Stomach (tissue), 9 donors: ENCODE data around the gene CABLES1. TPM values are rescaled to one million over a fixed set of nuclear protein-coding genes. Genes with fewer than 3 reads are reported as not detected.

Experiments used
- DNase-seq, 2 donors: peaks; one replicate each; pipeline versions ENCODE4 v3.0.0 to v3.0.0-alpha.2; 2013 to 2019
- H3K27ac ChIP-seq, 5 donors: fragments of 200-600 bp in 4 of 5; sonication (generic) in 4 of 5; one replicate each; pipeline ENCODE4 v1.5.1; 2013 to 2019; ENCODE audit warnings: mild to moderate bottlenecking in 1 of 5, moderate library complexity in 1 of 5
- H3K27me3 ChIP-seq, 3 donors: fragments of 200-600 bp; sonication (generic); one replicate each; pipeline ENCODE4 v1.5.1; 2017 to 2019; ENCODE audit warnings: mixed run types in 1 of 3
- H3K36me3 ChIP-seq, 4 donors: fragments of 200-600 bp; sonication (generic); 1 replicate in 3 of 4; 2 replicates in 1 of 4; pipeline ENCODE4 v1.5.1; 2016 to 2019
- H3K4me1 ChIP-seq, 4 donors: fragments of 200-600 bp; sonication (generic); one replicate each; pipeline ENCODE4 v1.5.1; 2016 to 2019
- H3K4me3 ChIP-seq, 4 donors: fragments of 200-600 bp; sonication (generic) in 3 of 4; one replicate each; pipeline ENCODE4 v1.5.1; 2016 to 2019; ENCODE audit warnings: mild to moderate bottlenecking in 1 of 4
- H3K9me3 ChIP-seq, 4 donors: fragments of 200-600 bp; sonication (generic); one replicate each; pipeline ENCODE4 v1.5.1; 2016 to 2019
- EP300 ChIP-seq: sonication (generic); formaldehyde crosslinking; IDR thresholded peaks from one replicate; pipeline ENCODE4 v1.6.1; 2017; ENCODE audit warnings: antibody characterized with exemption
- POLR2A ChIP-seq, 4 donors: fragments of 450-650 bp; IDR thresholded peaks; one replicate each; pipeline ENCODE4 v1.6.1; 2016; ENCODE audit warnings: antibody characterized with exemption in 4 of 4, control low read depth in 2 of 4, mild to moderate bottlenecking in 1 of 4, moderate library complexity in 1 of 4
- POLR2AphosphoS5 ChIP-seq, 3 donors: sonication (generic); formaldehyde crosslinking; IDR thresholded peaks; one replicate each; pipeline ENCODE4 v1.6.1; 2016; ENCODE audit warnings: antibody characterized with exemption in 3 of 3
- WGBS, 5 donors: extraction: QIAGEN DNeasy Blood & Tissue Kit in 3 of 5; methylation state at CpG; one replicate each; pipeline versions ENCODE4 v1.1.5 to v1.1.7; 2013 to 2018; 5-methylcytosine and 5-hydroxymethylcytosine counted together
- intact Hi-C: fragments of 100-400 bp; cut with DNase I; formaldehyde crosslinking; loops from one replicate; pipeline ENCODE4 v1.15.1; 2023; ENCODE audit warnings: low total_unique reads
- polyA plus RNA-seq, 3 donors: library from polyadenylated mRNA; stranded (reverse); fragments of 200-250 nt; gene quantifications; one replicate each; pipeline ENCODE4 v1.2.3, GENCODE V29; 2013
- total RNA-seq, 5 donors: library from RNA; depleted of rRNA; stranded (reverse); fragments of >200 nt; gene quantifications; one replicate each; pipeline versions ENCODE4 v1.1.0 to v1.2.3, GENCODE V29; 2014 to 2016
- TF ChIP-seq, protein P1 (sequence below), 7 experiments: fragments of 450-650 bp in 4 of 7; fragments of 200-600 bp in 3 of 7; sonication (generic) in 3 of 7; IDR thresholded peaks; one replicate each; pipeline ENCODE4 v1.5.1; 2016 to 2019; ENCODE audit warnings: antibody characterized with exemption in 7 of 7, control low read depth in 2 of 7, mild to moderate bottlenecking in 1 of 7
- donor health status: healthy with polysubstance abuse.
- donor health status: Bipolar disorder and iron deficiency.
- donor health status: healthy.

CABLES1 gene
- total and polyA plus RNA-seq, 8 donors, result 5.6 to 36.8 (median 18.2) TPM

DNA sequence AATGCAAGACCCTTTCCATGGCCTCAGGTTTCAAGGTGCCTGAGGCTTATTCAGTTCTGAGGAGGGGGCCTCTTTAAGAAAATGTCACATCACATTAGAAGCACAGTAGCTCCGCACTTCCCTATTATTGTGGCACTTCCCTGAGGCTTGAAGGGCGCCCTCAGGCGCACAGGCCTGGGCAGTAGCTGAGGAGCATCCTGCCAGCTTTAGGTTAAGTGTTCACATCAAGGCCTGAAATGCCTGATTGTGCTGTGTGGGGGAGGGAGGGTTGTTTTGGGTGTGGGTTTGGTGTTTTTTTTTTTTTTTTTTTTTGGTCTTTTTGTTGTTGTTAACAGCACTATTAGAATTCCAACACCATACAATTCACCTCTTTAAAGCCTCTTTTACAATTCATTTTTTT is 107.9 kb downstream of the CABLES1 start:
- peaks cover 0 to 44% (median 36%) of the 10 kb centered on the region in 4 donors for H3K36me3 ChIP-seq
- H3K4me3 ChIP-seq, result no peak overlapping the region
- TF ChIP-seq POLR2A (IDR thresholded peaks at IDR 0.05), result no peak
- TF ChIP-seq, protein P1, sequence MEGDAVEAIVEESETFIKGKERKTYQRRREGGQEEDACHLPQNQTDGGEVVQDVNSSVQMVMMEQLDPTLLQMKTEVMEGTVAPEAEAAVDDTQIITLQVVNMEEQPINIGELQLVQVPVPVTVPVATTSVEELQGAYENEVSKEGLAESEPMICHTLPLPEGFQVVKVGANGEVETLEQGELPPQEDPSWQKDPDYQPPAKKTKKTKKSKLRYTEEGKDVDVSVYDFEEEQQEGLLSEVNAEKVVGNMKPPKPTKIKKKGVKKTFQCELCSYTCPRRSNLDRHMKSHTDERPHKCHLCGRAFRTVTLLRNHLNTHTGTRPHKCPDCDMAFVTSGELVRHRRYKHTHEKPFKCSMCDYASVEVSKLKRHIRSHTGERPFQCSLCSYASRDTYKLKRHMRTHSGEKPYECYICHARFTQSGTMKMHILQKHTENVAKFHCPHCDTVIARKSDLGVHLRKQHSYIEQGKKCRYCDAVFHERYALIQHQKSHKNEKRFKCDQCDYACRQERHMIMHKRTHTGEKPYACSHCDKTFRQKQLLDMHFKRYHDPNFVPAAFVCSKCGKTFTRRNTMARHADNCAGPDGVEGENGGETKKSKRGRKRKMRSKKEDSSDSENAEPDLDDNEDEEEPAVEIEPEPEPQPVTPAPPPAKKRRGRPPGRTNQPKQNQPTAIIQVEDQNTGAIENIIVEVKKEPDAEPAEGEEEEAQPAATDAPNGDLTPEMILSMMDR (IDR thresholded peaks at IDR 0.05), result no peak
- no peak for TF ChIP-seq EP300
- no peak for TF ChIP-seq POLR2AphosphoS5 (IDR thresholded peaks at IDR 0.05)
- H3K9me3 ChIP-seq, result no peaks in the 10 kb centered on the region
- H3K27me3 ChIP-seq, result no peaks in the 10 kb centered on the region
- H3K4me1 ChIP-seq, result peaks cover 5 to 11% (median 6%) of the 10 kb centered on the region in 4 donors
- no peak for DNase-seq
- no peak overlapping the region for H3K27ac ChIP-seq
- 79 to 97% (median 91%) methylated on average over 3 of the region's 3 CpGs for WGBS, 5 donors
- intact Hi-C loops, result no loop called here

DNA sequence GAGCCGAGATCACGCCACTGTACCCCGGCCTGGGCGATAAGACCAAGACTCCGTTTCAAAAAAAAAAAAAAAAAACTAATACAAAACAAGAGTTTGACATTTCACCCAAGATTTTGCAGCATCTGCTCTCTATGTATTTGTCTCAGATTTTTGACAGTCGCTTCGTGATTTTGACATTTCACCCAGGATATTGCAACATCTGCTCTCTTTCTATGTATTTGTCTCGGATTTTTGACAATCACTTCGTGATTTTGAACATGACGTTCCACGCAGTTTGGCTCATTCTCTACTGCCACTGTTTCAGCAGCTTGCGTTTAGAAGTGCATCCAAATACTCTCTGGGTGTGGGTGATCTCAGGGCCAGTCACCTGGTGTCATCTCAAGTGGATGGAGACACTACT is 108.5 kb downstream of the CABLES1 start:
- DNase-seq, result no peak
- Histone ChIP-seq H3K27me3 (no peaks in the 10 kb centered on the region), H3K4me1 (peaks cover 0 to 4% (median under 1%) of the 10 kb centered on the region in 4 donors), H3K9me3 (no peaks in the 10 kb centered on the region), H3K36me3 (peaks cover 0 to 44% (median 39%) of the 10 kb centered on the region in 4 donors), H3K27ac (no peak overlapping the region), H3K4me3 (no peak overlapping the region)
- 94 to 96% (median 94%) methylated on average over 12 of the region's 12 CpGs for WGBS, 5 donors
- TF ChIP-seq, protein P1 (IDR thresholded peaks at IDR 0.05), result no peak
- TF ChIP-seq POLR2AphosphoS5 (IDR thresholded peaks at IDR 0.05) (no peak), EP300 (no peak)
- intact Hi-C loops, result no loop called here

DNA sequence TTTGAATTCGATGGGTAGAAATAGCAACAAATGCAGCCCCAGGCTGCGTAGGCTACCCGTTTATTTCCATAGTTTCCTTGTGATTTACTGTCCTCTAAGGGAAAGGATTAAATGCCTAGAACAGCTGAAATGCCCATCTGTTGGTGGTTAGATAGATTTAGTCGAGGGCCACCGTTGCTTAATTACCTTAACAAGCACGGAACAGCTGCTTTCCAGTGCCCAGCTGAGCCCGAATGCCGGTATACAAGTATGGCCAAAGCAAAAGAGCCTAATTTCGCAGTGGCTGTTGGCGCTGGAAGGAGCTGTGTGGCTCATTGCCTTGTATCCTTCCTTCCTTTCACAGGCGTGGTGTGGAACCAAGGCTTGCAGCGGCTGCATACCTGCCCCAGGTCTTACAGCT is 109.1 kb downstream of the CABLES1 start:
- intact Hi-C loops, result no loop called here
- Histone ChIP-seq H3K27me3 (no peaks in the 10 kb centered on the region), H3K4me1 (no peaks in the 10 kb centered on the region), H3K4me3 (no peak overlapping the region), H3K36me3 (peaks cover 0 to 48% (median 40%) of the 10 kb centered on the region in 4 donors), H3K27ac (no peak overlapping the region), H3K9me3 (no peaks in the 10 kb centered on the region)
- DNase-seq, result no peak
- TF ChIP-seq POLR2AphosphoS5 (IDR thresholded peaks at IDR 0.05) (no peak), POLR2A (IDR thresholded peaks at IDR 0.05) (no peak), EP300 (no peak)
- TF ChIP-seq, protein P1 (IDR thresholded peaks at IDR 0.05), result no peak
- 83 to 87% (median 85%) methylated on average over 11 to 12 of the region's 12 CpGs for WGBS, 5 donors

DNA sequence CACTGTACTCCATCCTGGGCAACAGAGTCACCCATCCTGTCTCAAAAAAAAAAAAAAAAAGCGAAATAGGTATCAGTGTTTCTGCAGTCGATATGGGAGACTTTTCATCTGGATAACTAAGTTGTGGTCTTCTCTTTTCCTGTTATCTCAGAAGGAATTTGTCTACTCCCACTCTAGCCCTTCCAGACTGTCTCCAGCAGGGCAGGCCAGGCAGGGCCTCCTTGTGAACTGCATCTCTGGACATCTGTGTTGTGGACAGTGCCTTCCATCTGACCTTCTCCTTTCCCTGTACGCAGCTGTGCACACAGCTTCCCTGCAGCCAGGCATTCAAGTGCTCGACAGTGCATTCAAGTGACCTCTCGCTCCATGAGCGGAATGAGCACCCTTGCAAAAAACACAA is 110.2 kb downstream of the CABLES1 start:
- intact Hi-C loops, result no loop called here
- peaks cover 0 to 51% (median 36%) of the 10 kb centered on the region in 4 donors for H3K36me3 ChIP-seq

More for the DNA sequence above, 110.2 kb downstream of the CABLES1 start:
- Histone ChIP-seq H3K4me3 (no peak overlapping the region), H3K27me3 (no peaks in the 10 kb centered on the region), H3K4me1 (no peaks in the 10 kb centered on the region), H3K27ac (no peak overlapping the region), H3K9me3 (no peaks in the 10 kb centered on the region)
- TF ChIP-seq, protein P1 (IDR thresholded peaks at IDR 0.05), result no peak
- TF ChIP-seq POLR2A (IDR thresholded peaks at IDR 0.05) (no peak), POLR2AphosphoS5 (IDR thresholded peaks at IDR 0.05) (no peak), EP300 (no peak)
- WGBS, 5 donors, result 88 to 95% (median 93%) methylated on average over 6 of the region's 6 CpGs
- DNase-seq, result no peak
